IPS DF 4.7 (cell line): ENCODE results near the gene ANKS1B.

ENCODE experiments used
- DNase-seq: peaks from one replicate; pipeline ENCODE4 v3.0.0-alpha.2; 2013; ENCODE audit warnings: low spot score; ENCODE audit errors: extremely low read depth

ANKS1B gene

GRCh38 chr12:99026332-99027054 is 958.2 kb downstream of the ANKS1B start:
- DNase-seq: no peak

- no peak for DNase-seq
These were observed 959.9 kb downstream of the ANKS1B start for GRCh38 chr12:99024870-99025269.

- DNase-seq: no peak
These were observed 960.5 kb downstream of the ANKS1B start for GRCh38 chr12:99024191-99024590.

GRCh38 chr12:99020871-99021270 is 963.9 kb downstream of the ANKS1B start:
- no peak for DNase-seq

GRCh38 chr12:99019798-99020197 is 964.9 kb downstream of the ANKS1B start:
- no peak for DNase-seq

- DNase-seq: no peak
These were observed 966.8 kb downstream of the ANKS1B start for GRCh38 chr12:99017971-99018370.

- no peak for DNase-seq
These were observed 975.0 kb downstream of the ANKS1B start for GRCh38 chr12:99009654-99010296.

GRCh38 chr12:99005601-99006000 is 979.1 kb downstream of the ANKS1B start:
- no peak for DNase-seq

- no peak for DNase-seq
These were observed 979.8 kb downstream of the ANKS1B start for GRCh38 chr12:99004799-99005466.

GRCh38 chr12:99002731-99003130 is 982.0 kb downstream of the ANKS1B start:
- no peak for DNase-seq

GRCh38 chr12:99002156-99002555 is 982.6 kb downstream of the ANKS1B start:
- DNase-seq: no peak

GRCh38 chr12:98999559-98999958 is 985.2 kb downstream of the ANKS1B start:
- DNase-seq: no peak

- DNase-seq: peak; percentile 46
These were observed 985.9 kb downstream of the ANKS1B start for GRCh38 chr12:98998697-98999299.

- no peak for DNase-seq
These were observed 986.8 kb downstream of the ANKS1B start for GRCh38 chr12:98997899-98998298.

GRCh38 chr12:98990648-98991047 is 994.1 kb downstream of the ANKS1B start:
- no peak for DNase-seq

- no peak for DNase-seq
These were observed 999.6 kb downstream of the ANKS1B start for GRCh38 chr12:98985156-98985555.

- DNase-seq: no peak
These were observed 1001.1 kb downstream of the ANKS1B start for GRCh38 chr12:98983647-98984046.

GRCh38 chr12:98980508-98980907 is 1004.2 kb downstream of the ANKS1B start:
- DNase-seq: no peak

GRCh38 chr12:98977186-98977585 is 1007.5 kb downstream of the ANKS1B start:
- DNase-seq: no peak

- DNase-seq: no peak
These were observed 1009.9 kb downstream of the ANKS1B start for GRCh38 chr12:98974767-98975381.

- DNase-seq: no peak
These were observed 1011.3 kb downstream of the ANKS1B start for GRCh38 chr12:98973395-98973794.

GRCh38 chr12:98970950-98971349 is 1013.8 kb downstream of the ANKS1B start:
- no peak for DNase-seq
